NCI-H345 (cell line): ENCODE measurements around the gene HPCAL4.

ENCODE experiments used
- DNase-seq: peaks from one replicate; lab custom pipeline; 2025; lab: John Stamatoyannopoulos, UW

HPCAL4 gene

GRCh38 chr1:39701049-39701439, 9.8 kb upstream of the HPCAL4 start:
- DNase-seq = no peak

- DNase-seq = no peak
These were observed 9.1 kb upstream of the HPCAL4 start for GRCh38 chr1:39700348-39700747.

- DNase-seq = no peak
These were observed 8.2 kb upstream of the HPCAL4 start for GRCh38 chr1:39699419-39699818.

- no peak for DNase-seq
These were observed 7.3 kb upstream of the HPCAL4 start for GRCh38 chr1:39698568-39698967.

- DNase-seq = no peak
These were observed 5.2 kb upstream of the HPCAL4 start for GRCh38 chr1:39696448-39696847.

- DNase-seq = no peak
These were observed 3.8 kb upstream of the HPCAL4 start for GRCh38 chr1:39695016-39695415.

GRCh38 chr1:39694026-39694425, 2.8 kb upstream of the HPCAL4 start:
- DNase-seq = no peak

GRCh38 chr1:39692152-39693074, 1.2 kb upstream of the HPCAL4 start:
- DNase-seq = no peak

GRCh38 chr1:39690794-39691382, 345 bp downstream of the HPCAL4 start:
- no peak for DNase-seq

GRCh38 chr1:39690225-39690624, 1.0 kb downstream of the HPCAL4 start:
- DNase-seq = no peak

GRCh38 chr1:39689635-39690034, 1.6 kb downstream of the HPCAL4 start:
- no peak for DNase-seq

- DNase-seq = no peak
These were observed 2.0 kb downstream of the HPCAL4 start for GRCh38 chr1:39689214-39689613.

GRCh38 chr1:39688706-39689105, 2.5 kb downstream of the HPCAL4 start:
- DNase-seq = no peak

GRCh38 chr1:39687243-39687642, 4.0 kb downstream of the HPCAL4 start:
- no peak for DNase-seq

GRCh38 chr1:39685071-39685470, 6.2 kb downstream of the HPCAL4 start:
- DNase-seq = no peak

GRCh38 chr1:39684313-39684664, 6.9 kb downstream of the HPCAL4 start:
- DNase-seq = no peak

GRCh38 chr1:39683591-39684312, 7.5 kb downstream of the HPCAL4 start:
- DNase-seq = no peak

- no peak for DNase-seq
These were observed 9.2 kb downstream of the HPCAL4 start for GRCh38 chr1:39681999-39682398.

- no peak for DNase-seq
These were observed 9.9 kb downstream of the HPCAL4 start for GRCh38 chr1:39681294-39681693.

- DNase-seq = no peak
These were observed 10.5 kb downstream of the HPCAL4 start for GRCh38 chr1:39680751-39681150.

- no peak for DNase-seq
These were observed 11.4 kb downstream of the HPCAL4 start for GRCh38 chr1:39679821-39680220.

GRCh38 chr1:39678889-39679288, 12.3 kb downstream of the HPCAL4 start:
- DNase-seq = no peak

- no peak for DNase-seq
These were observed 13.6 kb downstream of the HPCAL4 start for GRCh38 chr1:39677645-39678044.
